HUES64 (cell line): ENCODE measurements around the gene ZCCHC10.
"Not testable (repeated sequence)": the region's sequence is repeated elsewhere in the genome, so short reads cannot be mapped to it uniquely, and the experiment has no call there.

Experiments used
- H3K27ac ChIP-seq: 2 replicates; pipeline ENCODE4 v1.7.0; 2013; ENCODE audit warnings: low read depth, low read length, inconsistent platforms
- H3K27me3 ChIP-seq: 2 replicates; pipeline ENCODE4 v1.6.1; 2013; ENCODE audit warnings: mild to moderate bottlenecking, low read length; ENCODE audit not compliant: insufficient read depth
- H3K36me3 ChIP-seq: 2 replicates; pipeline ENCODE4 v1.6.1; 2013; ENCODE audit warnings: mild to moderate bottlenecking, low read length; ENCODE audit not compliant: insufficient read depth
- H3K4me1 ChIP-seq: 2 replicates; pipeline ENCODE4 v1.6.1; 2013; ENCODE audit warnings: mild to moderate bottlenecking, low read length, moderate library complexity; ENCODE audit not compliant: insufficient read depth
- H3K4me3 ChIP-seq: 2 replicates; pipeline ENCODE4 v1.5.1; 2013; ENCODE audit warnings: mild to moderate bottlenecking, low read length, moderate library complexity
- H3K9ac ChIP-seq: 2 replicates; pipeline ENCODE4 v1.6.1; 2013; ENCODE audit warnings: mild to moderate bottlenecking, low read depth, low read length
- H3K9me3 ChIP-seq: 2 replicates; pipeline ENCODE4 v1.6.1; 2013; ENCODE audit warnings: low read depth, low read length; ENCODE audit not compliant: insufficient read depth
- WGBS: fragments of 150-250, 120-280 bp; methylation state at CpG from one replicate; pipeline ENCODE4 v1.1.7; 2013; ENCODE audit warnings: missing lambda C conversion rate; 5-methylcytosine and 5-hydroxymethylcytosine counted together

ZCCHC10 gene

DNA sequence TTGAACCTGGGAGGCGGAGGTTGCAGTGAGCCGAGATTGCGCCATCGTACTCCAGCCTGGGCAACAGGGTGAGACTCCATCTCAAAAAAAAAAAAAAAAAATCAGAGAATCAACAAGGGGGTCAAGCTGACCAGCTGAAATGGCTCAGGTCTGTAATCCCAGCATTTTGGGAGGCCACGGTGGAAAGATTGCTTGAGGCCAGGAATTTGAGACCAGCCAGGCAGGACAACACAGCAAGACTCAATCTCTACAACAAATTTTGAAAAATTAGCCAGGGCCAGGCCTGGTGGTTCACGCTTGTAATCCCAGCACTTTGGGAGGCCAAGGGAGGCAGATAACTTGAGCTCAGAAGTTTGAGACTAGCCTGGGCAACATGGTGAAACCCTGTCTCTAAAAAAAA is 17.9 kb downstream of the ZCCHC10 start:
- H3K36me3 ChIP-seq: peaks cover 32% of the 10 kb centered on the region
- not testable (repeated sequence) for H3K27me3 ChIP-seq, H3K9ac ChIP-seq, H3K4me1 ChIP-seq, H3K27ac ChIP-seq, H3K4me3 ChIP-seq, H3K9me3 ChIP-seq
- WGBS: 83% methylated on average over 6 of the region's 6 CpGs

DNA sequence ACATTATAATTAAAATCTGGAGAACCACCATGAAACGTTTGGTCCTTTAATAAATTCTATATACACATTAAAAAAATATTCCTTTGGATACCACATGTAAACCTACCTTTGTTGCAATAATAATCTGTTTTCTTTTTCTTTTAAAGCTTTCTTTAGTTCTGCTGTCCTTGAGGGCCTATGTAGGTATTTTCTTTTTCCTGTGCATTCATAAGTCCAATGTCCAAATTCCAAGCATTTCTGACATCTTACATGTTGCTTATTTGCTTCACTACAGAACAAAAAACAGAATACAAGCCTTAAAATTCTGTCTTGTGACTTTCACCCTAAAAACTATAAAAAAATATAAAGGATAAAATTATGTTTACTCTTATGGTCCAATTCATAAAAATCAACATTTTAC is 19.7 kb downstream of the ZCCHC10 start:
- Histone ChIP-seq H3K9ac (no peak overlapping the region), H3K4me3 (no peak overlapping the region), H3K9me3 (no peaks in the 10 kb centered on the region), H3K36me3 (peaks cover 40% of the 10 kb centered on the region), H3K27me3 (no peaks in the 10 kb centered on the region), H3K27ac (no peak overlapping the region), H3K4me1 (no peaks in the 10 kb centered on the region)
- 80% methylated on average over 1 of the region's 1 CpG for WGBS

DNA sequence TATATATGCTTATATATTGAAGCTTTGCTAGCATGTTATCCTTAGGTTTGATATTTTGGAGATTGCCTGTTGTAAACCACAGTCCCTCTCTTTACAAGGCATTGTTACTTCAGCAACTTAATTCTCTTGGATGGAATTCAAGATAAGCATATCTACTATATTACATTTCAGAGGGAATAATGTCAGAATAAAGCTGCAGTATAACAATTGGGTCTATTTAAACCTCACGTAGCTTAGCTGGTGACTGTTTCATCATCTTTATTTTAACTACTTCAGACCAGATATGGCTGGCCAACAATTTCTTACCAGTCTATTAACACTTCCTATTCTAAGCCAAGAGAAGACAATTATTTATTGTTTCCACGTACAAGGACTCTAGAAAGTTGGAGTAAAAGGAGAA is 27.1 kb downstream of the ZCCHC10 start:
- WGBS: 98% methylated on average over 2 of the region's 2 CpGs
- Histone ChIP-seq H3K27me3 (no peaks in the 10 kb centered on the region), H3K9me3 (no peaks in the 10 kb centered on the region), H3K27ac (no peak overlapping the region), H3K36me3 (peaks cover 24% of the 10 kb centered on the region), H3K4me1 (no peaks in the 10 kb centered on the region), H3K4me3 (no peak overlapping the region), H3K9ac (no peak overlapping the region)

DNA sequence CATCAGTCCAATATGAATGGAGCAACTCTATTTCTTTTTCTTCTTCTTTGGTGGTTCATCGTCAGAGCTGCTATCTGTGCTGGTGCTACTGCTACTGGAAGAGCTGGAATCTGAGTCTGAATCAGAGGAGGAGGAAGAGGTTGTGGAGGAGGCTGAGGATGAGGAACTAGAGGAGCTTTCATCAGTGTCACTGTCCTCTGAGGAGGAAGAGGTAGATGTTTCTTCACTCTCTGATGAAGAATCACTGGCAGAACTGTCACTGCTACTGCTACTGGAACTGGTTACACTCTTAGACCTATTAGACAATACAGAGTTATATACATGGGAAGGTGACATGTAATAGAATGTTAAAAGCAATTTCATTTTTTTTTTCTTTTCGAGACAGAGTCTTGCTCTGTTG is 27.8 kb downstream of the ZCCHC10 start:
- Histone ChIP-seq H3K4me3 (no peak overlapping the region), H3K9me3 (no peaks in the 10 kb centered on the region), H3K27ac (no peak overlapping the region), H3K36me3 (peaks cover 20% of the 10 kb centered on the region), H3K27me3 (no peaks in the 10 kb centered on the region), H3K9ac (no peak overlapping the region), H3K4me1 (no peaks in the 10 kb centered on the region)
- 100% methylated on average over 2 of the region's 2 CpGs for WGBS

DNA sequence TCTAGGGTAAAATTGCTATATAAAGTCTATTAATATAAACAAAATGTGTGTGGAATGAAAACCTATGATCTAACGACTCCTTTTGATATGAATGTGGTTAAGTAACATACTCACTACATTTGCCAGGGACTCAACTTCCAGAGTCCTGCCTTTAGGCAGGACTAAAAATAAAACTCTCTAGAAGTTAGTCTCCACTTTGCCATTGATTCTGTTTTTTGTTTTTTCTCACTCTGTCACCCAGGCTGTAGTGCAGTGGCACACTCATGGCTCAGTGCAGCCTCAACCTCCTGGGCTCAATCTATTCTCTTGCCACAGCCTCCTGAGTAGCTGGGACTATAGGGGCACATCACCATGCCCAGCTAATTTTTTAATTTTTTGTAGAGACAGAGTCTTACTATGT is 30.0 kb downstream of the ZCCHC10 start:
- Histone ChIP-seq H3K27me3 (no peaks in the 10 kb centered on the region), H3K27ac (no peak overlapping the region), H3K4me1 (no peaks in the 10 kb centered on the region), H3K9me3 (no peaks in the 10 kb centered on the region), H3K4me3 (no peak overlapping the region), H3K9ac (no peak overlapping the region), H3K36me3 (peaks cover 8% of the 10 kb centered on the region)
- no CpG with 5 or more reads among the region's 1 CpG for WGBS

DNA sequence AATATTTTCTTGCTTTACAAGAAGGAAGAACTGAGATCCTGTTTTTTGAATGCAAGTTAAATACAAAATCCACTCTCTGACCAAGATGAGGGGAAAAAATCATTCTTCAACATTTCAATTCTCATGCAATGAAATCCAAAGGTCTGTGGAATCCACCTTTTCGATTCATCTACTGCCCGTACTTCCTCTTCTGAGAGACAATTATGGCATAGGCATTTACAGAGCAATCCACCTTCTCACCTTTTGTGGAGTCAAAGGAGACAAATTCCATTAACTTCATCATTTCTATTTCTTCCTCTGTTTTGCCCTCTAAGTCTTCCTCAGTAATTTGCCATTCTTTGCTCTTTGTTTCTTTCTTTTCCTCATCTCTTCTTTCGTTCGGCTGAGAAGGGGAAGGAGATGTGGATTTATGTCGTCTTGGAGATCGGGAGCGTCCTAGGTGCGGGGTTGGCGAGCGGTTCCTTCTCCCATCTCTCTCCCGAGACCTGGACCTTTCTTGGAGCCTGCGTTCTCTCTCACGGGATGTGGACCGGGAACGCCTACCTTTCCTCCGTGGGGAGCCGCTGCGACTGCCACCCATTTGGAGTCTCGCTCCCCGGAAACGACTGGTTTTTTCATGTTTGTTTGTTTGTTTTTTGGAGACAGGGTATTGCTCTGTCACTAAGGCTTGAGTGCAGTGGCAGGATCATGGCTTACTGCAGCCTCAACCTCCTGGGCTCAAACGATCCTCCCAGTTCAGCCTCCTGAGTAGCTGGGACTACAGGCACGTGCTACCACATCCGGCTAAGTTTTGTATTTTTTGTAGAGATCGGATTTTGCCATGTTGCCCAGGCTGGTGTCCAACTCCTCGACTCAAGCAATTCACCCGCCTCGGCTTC is 38.6 kb downstream of the ZCCHC10 start:
- H3K27ac ChIP-seq: no peak overlapping the region
- H3K9me3 ChIP-seq: no peaks in the 10 kb centered on the region
- no peak overlapping the region for H3K9ac ChIP-seq
- H3K27me3 ChIP-seq: no peaks in the 10 kb centered on the region
- no peak overlapping the region for H3K4me3 ChIP-seq
- no peaks in the 10 kb centered on the region for H3K4me1 ChIP-seq
- 93% methylated on average over 25 of the region's 28 CpGs for WGBS
- H3K36me3 ChIP-seq: no peaks in the 10 kb centered on the region

DNA sequence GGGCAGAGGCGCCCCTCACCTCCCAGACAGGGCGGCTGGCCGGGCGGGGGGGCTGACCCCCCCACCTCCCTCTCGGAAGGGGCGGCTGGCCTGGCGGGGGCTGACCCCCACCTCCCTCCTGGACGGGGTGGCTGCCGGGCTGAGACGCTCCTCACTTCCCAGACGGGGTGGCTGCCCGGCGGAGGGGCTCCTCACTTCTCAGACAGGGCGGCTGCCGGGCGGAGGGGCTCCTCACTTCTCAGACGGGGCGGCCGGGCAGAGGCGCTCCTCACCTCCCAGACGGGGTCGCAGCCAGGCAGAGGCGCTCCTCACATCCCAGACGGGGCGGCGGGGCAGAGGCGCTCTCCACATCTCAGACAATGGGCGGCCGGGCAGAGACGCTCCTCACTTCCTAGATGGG is 43.4 kb downstream of the ZCCHC10 start:
- not testable (repeated sequence) for H3K36me3 ChIP-seq, H3K9me3 ChIP-seq, H3K9ac ChIP-seq, H3K4me1 ChIP-seq, H3K4me3 ChIP-seq, H3K27ac ChIP-seq, H3K27me3 ChIP-seq
- 92% methylated on average over 20 of the region's 30 CpGs for WGBS

DNA sequence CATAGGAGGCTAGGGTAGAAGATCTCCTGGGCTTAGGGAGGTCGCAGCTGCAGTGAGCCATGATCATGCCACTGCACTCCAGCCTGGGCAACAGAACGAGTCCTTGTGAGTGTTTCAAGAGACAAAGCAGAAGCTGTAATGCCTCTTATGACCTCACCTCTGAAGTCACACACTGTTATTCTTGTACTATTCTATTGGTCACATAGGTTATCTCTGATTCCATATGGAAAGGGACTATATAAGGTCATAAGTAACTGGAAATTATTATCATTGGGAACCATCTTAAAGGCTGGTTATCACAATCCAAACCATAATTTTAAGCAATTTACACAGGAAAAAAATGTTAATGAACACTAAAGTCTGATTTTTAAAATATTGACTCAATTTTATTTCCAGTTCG is 45.1 kb downstream of the ZCCHC10 start:
- Histone ChIP-seq H3K36me3 (no peaks in the 10 kb centered on the region), H3K4me3 (no peak overlapping the region), H3K4me1 (no peaks in the 10 kb centered on the region), H3K9me3 (no peaks in the 10 kb centered on the region), H3K9ac (no peak overlapping the region), H3K27ac (no peak overlapping the region), H3K27me3 (no peaks in the 10 kb centered on the region)
- 87% methylated on average over 2 of the region's 3 CpGs for WGBS

DNA sequence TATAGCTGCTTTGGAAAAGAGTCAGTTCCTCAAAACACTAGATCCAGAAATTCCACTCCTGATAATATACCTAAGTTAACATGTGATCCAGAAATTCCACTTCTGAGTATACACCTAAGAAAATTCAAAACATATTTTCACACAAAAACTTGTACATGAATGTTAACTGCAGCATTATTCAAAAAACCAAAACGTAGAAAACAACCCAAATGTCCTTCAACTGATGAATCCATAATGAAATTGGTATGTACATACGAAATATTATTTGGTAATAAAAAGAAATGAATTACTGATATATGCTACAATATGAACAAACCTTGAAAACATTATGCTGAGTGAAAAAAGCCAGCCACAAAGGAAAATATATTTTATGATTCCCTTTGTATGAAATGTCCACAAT is 46.4 kb downstream of the ZCCHC10 start:
- Histone ChIP-seq H3K4me3 (no peak overlapping the region), H3K9ac (no peak overlapping the region), H3K9me3 (no peaks in the 10 kb centered on the region), H3K36me3 (no peaks in the 10 kb centered on the region), H3K27me3 (no peaks in the 10 kb centered on the region), H3K4me1 (no peaks in the 10 kb centered on the region), H3K27ac (no peak overlapping the region)
- 57% methylated on average over 1 of the region's 2 CpGs for WGBS

DNA sequence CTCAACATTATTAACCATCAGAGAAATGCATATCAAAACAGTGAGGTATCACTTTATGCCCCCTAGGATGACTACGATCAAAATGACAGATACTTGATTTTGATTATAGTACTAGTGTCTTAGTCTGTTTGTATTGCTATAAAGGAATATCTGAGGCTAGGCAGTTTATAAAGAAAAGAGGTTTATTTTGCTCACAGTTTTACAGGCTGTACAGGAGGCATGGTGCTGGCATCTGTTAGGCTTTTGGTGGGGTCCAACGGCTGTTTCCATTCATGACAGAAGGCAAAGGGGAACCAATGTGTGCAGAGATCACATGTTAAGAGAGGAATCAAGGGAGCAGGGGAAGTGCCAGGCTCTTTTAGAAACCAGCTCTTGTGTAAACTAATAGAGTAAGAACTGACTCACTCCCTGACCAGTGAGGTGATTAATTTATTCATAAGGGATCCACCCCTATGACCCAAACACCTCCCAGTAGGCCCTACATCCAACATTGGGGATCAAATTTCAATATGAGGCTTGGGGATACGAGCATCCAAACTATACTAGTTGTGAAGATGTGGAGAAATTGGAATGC is 46.9 kb downstream of the ZCCHC10 start:
- 91% methylated on average over 3 of the region's 3 CpGs for WGBS
- Histone ChIP-seq H3K27ac (no peak overlapping the region), H3K9me3 (no peaks in the 10 kb centered on the region), H3K9ac (no peak overlapping the region), H3K36me3 (no peaks in the 10 kb centered on the region), H3K4me3 (no peak overlapping the region), H3K27me3 (no peaks in the 10 kb centered on the region), H3K4me1 (no peaks in the 10 kb centered on the region)

DNA sequence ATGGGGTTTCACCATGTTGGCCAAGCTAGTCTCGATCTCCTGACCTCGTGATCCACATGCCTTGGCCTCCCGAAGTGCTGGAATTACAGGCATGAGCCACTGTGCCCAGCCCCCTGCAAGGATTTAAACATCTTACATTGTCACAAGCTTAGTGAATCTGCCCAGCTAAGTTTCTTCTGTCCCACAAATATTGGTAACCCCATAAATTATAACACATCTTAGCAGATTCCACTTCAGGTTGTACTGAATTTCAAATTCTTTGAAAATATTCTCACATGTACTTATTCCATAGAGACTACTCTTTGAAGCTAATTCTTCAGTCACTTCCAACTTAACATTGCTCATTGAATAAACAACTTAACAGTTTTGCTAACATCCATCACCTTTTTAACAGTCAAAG is 49.5 kb downstream of the ZCCHC10 start:
- no peaks in the 10 kb centered on the region for H3K4me1 ChIP-seq
- no peaks in the 10 kb centered on the region for H3K9me3 ChIP-seq
- H3K36me3 ChIP-seq: no peaks in the 10 kb centered on the region
- H3K9ac ChIP-seq: no peak overlapping the region
- H3K27ac ChIP-seq: no peak overlapping the region
- no peak overlapping the region for H3K4me3 ChIP-seq
- 92% methylated on average over 3 of the region's 3 CpGs for whole genome bisulfite sequencing
- no peaks in the 10 kb centered on the region for H3K27me3 ChIP-seq
